NCI-H82 treated with DMSO at 0.1 percent for 48 hours (cell line): ENCODE results near the gene RGMB.
"Not testable (repeated sequence)": the region's sequence is repeated elsewhere in the genome, so short reads cannot be mapped to it uniquely, and the experiment has no call there.

ENCODE experiments used
- DNase-seq: peaks from one replicate; lab custom pipeline; 2025; ENCODE audit not compliant: unreplicated experiment; lab: John Stamatoyannopoulos, UW

RGMB gene, protein sequence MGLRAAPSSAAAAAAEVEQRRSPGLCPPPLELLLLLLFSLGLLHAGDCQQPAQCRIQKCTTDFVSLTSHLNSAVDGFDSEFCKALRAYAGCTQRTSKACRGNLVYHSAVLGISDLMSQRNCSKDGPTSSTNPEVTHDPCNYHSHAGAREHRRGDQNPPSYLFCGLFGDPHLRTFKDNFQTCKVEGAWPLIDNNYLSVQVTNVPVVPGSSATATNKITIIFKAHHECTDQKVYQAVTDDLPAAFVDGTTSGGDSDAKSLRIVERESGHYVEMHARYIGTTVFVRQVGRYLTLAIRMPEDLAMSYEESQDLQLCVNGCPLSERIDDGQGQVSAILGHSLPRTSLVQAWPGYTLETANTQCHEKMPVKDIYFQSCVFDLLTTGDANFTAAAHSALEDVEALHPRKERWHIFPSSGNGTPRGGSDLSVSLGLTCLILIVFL

DNA sequence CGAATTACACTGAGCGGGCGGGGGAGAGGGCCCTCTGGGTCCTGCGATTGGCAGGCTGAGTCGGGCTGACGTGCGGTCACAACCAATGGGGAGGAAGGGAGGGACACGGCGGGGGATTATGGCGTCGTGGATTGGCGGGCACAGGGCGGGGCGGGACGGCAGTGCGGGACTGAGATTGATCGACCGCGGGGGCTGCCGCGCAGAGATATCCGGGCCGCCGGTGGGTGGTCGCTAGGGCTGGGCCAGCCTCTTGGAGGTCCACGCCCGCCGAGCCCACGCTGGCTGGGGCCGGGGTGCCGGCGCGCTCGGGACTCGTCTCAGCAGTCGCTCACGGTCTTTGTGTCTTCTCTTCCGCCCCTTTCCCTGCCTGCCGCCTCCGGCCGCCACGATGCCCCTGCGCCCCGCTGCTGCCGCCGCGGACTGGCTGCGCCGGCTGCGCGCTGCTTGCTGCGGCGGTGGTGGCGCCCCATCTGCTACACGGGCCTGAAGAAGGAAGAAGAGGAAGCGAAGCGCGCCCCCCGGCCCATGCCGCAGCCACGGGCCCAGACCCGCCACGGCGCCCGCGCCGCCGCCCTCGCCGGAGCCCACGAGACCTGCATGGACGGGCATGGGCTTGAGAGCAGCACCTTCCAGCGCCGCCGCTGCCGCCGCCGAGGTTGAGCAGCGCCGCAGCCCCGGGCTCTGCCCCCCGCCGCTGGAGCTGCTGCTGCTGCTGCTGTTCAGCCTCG lies at the start of gene RGMB:
Gene RGMB, plus strand, starts transcription at position 200 of the 728 bp plus-strand sequence. Its CDS starts 408 bp downstream, at position 608.
- DNase-seq = peak; percentile 92

DNA sequence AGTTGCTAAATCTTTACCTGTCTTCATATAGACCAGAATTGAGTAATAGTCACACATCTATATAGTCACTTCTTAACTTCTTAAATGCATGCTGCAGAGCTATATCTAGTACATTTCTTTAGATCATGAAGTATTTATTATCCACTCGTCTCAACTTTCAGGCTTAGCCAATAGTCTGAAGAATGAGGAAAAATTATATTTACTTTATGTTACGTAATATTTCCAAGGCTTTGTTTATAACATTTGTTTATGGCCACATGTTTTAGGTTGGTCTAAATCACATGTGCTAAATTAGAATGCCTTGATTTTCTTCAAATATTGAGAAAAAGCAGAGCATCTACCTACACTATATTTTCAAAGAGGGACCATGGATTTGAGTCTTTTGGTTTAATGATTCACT lies 47.2 kb upstream of the RGMB start:
- DNase-seq = no peak

DNA sequence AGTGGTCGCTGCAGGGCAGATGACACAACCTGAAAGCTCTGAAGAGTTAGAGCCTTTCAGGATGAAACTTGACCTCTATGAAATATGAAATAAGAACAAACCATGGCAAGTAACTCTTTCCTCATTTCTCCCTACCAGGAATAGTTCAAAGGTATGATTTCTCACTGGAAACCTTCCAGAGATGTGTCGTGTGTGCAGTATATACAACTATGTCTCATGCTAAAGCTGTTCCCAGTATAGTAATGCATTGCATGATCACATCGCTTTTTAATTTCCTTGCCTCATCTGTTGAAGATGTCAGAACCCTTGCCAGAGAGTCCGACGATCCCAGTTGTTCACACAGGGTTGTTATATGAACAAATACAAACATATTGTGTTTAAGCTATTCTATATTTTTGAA lies 45.8 kb upstream of the RGMB start:
- no peak for DNase-seq

DNA sequence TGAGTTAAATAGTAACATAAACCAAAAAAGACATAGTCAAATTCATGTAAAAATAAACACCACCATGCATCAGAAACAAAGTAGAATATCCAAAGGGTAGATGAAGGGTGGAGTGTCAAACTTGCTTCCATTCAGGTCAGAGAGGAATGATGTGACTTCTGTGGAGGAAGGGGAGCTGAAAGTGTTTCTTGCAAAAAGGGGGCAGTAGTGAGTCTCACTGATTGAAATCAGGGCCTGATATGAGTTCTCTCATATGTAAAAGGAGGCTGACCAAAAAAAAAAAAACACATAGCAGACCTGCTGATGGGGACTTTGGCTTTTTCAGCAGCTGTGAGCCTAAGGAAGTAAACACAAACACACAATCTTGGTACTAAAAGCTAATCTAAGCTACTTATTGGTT lies 38.8 kb upstream of the RGMB start:
- DNase-seq = no peak

DNA sequence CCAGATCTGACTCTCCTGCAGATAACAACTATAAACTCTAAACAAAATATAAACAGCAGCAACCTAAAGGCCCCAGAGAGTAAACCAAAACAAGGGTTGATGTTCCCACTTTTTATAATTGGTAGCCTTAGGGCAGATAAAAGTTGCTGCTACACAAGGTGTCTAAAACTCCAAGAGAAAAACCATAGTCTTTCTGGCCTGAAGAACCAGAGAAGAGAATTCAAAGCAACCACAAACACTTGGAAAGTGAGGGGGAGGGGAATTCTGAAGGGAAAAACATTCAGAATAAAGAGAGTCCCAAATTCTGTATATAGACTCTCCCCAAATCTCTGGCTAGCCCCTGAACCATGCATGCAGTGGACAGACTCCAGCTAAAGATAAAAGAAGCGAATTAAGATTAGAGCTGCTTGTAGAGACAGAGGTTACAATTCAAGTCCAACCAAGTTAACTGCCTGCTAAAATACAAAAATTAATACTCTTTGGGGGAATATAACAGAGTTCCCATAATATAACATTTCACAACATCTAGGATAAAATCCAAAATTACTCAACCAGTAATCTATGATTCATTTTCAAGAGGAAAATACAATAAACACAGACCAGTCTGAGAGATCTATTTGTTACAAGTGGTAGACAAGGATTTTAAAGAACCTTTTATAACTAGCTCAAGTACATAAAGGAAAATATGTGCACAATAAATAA lies 37.5 kb upstream of the RGMB start:
- no peak for DNase-seq

DNA sequence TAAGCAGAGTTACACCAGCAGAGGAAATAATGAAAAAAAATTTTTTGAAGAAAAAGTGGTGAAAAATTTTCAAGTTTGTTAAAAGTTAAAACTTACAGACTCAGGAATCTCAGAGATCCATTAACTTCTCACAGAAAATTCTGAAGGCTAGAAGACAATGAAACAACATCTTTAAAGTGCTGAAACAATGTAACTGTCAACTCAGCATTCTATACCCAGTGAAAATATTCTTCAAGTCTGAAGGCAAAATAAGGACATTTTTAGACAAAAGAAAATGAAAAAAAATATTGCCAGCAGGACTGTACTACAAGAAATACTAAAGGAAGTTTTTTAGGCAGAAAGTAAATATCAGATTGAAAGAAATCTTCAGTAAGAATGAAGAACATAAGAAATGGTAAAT lies 36.7 kb upstream of the RGMB start:
- no peak for DNase-seq

DNA sequence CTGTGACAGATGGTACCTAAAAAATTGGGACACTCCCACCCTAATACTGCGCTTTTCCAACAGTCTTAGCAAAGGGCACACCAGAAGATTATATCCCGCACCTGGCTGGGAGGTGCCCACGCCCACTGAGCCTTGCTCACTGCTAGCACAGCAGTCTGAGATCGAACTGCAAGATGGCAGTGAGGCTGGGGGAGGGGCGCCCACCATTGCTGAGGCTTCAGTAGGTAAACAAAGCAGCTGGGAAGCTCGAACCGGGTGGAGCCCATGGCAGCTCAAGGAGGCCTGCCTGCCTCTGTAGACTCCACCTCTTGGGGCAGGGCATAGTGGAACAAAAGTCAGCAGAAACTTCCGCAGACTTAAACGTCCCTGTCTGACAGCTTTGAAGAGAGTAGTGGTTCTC lies 36.0 kb upstream of the RGMB start:
- DNase-seq = not testable (repeated sequence)

DNA sequence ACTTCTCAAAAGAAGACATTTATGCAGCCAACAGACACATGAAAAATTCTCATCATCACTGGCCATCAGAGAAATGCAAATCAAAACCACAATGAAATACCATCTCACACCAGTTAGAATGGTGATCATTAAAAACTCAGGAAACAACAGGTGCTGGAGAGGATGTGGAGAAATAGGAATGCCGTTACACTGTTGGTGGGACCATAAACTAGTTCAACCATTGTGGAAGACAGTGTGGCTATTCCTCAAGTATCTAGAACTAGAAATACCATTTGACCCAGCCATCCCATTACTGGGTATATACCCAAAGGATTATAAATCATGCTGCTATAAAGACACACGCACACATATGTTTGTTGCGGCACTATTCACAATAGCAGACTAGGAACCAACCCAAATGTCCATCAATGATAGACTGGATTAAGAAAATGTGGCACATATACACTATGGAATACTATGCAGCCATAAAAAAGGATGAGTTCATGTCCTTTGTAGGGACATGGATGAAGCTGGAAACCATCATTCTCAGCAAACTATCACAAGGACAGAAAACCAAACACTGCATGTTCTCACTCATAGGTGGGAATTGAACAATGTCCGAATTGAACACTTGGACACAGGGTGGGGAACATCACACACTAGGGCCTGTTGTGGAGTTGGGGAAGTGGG lies 34.8 kb upstream of the RGMB start:
- not testable (repeated sequence) for DNase-seq

DNA sequence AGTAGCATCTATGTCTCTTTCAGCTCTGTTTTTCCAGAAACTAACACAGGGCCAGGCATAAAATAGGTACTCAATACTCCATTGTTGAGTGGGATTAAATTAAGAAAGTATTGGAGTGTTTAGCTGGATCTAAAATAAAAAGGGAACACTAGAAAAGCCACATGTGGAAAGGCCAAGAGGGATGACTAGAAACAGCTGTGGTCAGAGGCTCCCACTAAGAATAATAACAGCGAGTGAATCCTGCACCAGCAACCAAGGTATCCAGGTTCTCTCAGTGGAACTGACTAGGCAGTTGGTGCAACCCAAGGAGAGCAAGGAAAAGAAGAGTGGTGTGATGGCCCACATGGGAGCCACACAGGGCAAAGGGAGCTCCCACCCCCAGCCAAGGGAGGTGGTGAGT lies 31.5 kb upstream of the RGMB start:
- DNase-seq = no peak

DNA sequence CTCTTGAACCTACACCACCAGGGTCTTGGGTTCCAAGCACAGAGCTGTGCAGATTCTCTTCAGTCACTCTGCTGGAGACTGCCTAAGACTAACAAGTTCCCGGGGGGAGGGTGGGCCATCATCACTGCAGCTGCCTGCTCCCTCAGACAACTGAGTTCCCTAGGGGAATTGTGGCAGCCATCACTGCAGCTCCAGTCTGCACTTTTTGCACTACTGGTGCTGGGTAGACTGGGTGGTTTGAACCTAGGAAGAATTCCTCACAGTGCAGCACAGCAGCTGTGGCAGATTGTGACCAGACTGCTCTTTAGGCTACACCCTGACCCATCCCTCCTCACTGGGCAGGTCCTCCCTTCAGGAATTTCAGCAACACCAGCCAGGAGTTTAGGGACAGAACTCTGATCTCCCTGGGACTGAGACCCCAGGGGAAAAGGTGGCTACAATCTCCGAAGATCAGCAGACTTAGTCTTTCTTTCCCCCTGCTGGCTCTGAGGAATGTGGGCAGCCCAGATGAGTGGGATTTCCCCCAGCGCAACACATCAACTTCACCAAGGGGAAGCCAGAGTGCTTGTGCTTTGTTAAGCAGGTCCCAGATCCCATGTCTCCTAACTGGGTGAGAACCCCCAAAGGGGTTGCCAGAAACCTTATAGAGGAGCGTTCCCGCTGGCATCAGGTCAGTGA lies 30.9 kb upstream of the RGMB start:
- DNase-seq = no peak

DNA sequence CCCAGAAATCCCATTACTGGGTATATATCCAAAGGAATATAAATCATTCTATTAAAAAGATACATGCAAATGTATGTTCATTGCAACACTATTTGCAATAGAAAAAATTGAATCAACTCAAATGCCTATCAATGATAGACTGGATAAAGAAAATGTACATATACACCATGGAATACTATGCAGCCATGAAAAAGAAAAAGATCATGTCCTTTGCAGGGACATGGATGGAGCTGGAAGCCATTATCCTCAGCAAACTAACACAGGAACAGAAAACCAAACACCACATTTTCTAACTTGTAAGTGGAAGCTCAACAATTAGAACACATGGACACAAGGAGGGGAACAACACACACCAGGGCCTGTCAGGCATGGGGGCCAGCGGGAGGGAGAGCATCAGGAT lies 25.2 kb upstream of the RGMB start:
- DNase-seq = not testable (repeated sequence)

DNA sequence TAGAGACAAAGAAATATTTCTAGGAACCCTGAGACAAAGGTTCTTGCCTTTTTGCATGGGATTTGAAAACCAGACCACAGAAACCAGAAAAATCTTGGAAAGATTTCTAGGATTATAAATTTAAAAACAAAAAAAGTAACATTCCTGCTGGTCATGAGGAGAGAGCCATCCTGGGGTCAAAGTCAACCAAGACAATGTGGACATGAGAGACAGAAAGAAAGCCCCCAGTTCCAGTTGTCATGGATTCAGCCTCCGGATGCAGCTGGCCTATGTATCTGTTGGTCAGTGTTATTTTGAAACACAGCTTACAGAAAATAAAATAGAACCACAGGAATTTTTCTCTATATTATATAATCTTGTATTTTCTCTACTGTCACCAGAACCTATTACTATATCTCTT lies 24.4 kb upstream of the RGMB start:
- no peak for DNase-seq

DNA sequence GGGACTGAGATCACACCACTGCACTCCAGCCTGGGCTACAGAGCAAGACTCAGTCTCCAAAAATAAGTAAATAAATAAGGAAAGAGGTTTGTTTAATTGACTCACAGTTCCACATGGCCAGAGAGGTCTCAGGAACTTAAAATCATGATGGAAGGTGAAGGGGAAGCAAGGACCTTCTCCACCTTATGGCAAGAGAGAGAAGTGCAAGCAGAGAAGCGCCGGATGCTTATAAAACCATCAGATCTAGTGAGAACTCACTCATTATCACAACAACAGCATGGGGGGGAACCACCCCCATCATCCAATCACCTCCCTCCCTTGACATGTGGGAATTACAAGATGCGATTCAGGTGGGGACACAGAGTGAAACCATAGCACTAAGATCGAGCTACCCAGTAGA lies 22.8 kb upstream of the RGMB start:
- DNase-seq = no peak

DNA sequence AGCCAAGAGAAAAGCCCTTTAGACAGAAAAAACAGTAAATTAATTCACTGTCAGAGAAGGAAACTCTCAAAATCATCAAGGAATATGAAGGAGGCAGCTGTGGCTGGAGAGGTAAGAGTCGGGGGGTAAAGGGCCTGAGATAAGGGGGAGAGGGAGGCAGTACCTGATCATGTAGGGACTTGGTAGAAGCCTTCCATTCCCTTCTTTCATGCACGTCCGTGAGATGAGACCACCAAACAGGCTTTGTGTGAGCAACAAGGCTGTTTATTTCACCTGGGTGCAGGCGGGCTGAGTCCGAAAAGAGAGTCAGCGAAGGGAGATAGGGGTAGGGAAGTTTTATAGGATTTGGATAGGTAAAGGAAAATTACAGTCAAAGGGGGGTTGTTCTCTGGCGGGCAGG lies 21.1 kb upstream of the RGMB start:
- not testable (repeated sequence) for DNase-seq

DNA sequence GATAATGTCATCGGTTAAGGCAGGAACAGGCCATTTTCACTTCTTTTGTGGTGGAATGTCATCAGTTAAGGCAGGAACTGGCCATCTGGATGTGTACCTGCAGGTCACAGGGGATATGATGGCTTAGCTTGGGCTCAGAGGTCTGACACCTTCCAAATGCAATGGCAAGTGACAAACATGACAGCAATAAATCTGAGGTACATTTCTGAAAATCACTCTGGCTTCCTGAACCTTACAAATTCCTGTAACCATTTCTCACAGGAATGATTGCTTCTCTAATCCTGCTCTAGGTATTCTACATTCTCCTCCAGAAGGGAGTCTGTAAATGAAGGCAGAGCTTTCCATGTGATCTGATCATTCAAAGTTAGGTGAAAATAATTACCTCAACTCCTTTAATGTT lies 20.7 kb upstream of the RGMB start:
- DNase-seq = not testable (repeated sequence)

DNA sequence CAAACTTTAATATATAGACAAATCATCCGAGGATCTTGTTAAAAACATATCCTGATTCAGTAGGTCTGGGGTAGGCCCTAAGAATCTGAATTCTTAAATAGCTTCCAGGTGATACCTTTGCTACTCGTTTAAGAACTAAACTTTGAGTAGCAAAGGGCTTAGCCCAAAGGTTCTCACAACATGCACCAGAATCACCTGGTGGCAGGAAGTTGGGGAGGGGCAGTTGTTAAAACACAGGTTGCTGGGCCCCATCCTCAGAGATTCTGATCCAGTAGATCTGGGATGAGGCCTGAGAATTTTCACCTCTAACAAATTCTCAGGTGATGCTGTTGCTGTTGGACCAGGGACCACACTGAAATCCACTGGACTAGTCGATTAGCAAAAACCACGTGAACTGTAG lies 20.0 kb upstream of the RGMB start:
- DNase-seq = no peak

DNA sequence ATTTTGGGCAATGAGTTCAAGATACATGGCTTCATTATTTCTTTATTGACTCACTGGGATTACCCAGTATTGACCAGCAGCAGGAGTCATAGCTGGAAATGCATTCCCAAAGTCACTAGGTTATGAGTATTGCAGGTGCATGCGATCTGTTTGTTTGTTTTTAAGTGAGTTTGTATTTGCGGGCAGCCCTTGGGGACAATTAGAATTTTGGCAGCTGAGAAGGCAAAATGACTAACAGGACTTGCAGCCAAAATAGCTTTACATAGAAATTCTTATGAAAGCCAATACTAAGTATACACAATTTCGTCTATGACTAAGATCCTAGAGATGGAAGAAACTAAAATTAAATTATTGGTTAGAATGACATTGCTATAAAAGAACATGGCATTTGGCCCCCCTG lies 18.1 kb upstream of the RGMB start:
- no peak for DNase-seq

DNA sequence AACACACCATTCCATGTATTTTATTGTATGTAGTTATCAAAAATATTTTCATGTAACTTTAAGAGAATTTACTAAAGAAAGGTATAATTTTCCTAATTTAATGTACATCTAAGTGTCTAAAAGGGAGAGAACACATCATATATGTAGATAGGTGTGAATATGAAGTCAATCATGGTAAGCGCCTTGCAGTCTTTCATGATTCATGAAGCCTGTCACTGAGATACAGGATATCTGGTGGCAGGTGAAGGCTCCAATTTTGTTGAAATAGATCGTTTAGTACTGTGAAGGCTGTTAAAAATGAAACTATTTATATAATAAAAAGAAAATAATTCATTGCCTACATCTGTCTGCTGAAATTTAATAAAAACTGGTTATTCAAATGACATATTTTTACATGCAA lies 15.5 kb upstream of the RGMB start:
- no peak for DNase-seq

DNA sequence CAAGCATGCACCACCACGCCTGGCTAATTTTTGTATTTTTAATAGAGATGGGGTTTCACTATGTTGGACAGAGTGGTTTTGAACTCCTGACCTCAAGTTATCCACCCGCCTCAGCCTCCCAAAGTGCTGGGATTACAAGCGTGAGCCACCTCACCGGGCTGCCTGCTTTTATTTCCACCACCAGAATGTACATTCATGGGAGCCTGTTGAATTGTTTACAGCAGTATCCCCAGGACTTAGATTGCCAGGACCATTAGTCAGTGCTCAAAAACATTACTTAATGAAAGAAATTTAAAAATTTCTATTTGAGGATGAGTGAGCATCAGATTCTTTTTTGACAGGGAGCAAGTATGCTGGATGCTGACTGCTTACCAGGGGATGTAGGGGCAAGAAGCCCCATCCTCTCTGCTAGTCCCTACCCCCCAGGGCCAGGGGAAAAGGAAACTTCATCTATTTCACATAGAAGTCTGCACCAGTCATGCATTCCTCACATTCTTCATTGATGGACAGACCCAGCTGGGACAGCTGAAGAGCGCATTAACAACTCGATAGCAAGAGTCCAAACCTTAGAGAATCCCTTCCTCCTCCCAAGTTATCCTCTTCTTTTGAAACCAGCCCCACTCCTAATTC lies 10.3 kb upstream of the RGMB start:
- DNase-seq = no peak

DNA sequence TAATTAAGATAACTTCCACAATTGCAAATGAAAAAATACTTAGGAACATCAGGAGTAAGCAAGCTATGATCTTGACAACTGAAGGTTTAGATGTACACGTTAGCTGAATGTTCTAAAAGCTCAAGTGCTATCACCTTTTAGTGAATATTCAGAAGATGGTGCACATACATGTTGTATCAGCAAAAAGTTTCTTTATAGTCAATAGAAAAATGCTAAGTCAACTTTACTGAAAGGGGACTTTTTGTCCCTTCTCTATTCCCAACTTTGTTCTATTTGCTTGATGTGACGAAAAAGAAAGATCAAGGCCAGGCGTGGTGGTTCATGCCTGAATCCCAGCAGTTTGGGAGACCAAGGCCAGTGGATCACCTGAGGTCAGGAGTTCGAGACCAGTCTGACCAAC lies 7.6 kb upstream of the RGMB start:
- DNase-seq = no peak
